Uterus (tissue), 2 donors: Measurements from ENCODE around the gene DHX30.

Experiments used
- CTCF ChIP-seq, 4 experiments: fragments of 200-600 bp in 2 of 4; fragments of 450-650 bp in 2 of 4; sonication (generic) in 2 of 4; IDR thresholded peaks; one replicate each; pipeline ENCODE4 v1.5.1; 2016 to 2019; ENCODE audit warnings: antibody characterized with exemption in 4 of 4, mild to moderate bottlenecking in 2 of 4, moderate library complexity in 1 of 4
- POLR2A ChIP-seq, 2 donors: fragments of 450-650 bp; IDR thresholded peaks; one replicate each; pipeline ENCODE4 v1.6.1; 2016; ENCODE audit warnings: antibody characterized with exemption in 2 of 2, mild to moderate bottlenecking in 1 of 2, moderate library complexity in 1 of 2

- TF ChIP-seq CTCF (IDR thresholded peaks at IDR 0.05) (no peak), POLR2A (IDR thresholded peaks at IDR 0.05) (no peak)
Observed at GRCh38 chr3:47851888-47852603, 49.1 kb downstream of the DHX30 start.
